Measurements from ENCODE around the gene DUSP22.

DUSP22 gene

DNA sequence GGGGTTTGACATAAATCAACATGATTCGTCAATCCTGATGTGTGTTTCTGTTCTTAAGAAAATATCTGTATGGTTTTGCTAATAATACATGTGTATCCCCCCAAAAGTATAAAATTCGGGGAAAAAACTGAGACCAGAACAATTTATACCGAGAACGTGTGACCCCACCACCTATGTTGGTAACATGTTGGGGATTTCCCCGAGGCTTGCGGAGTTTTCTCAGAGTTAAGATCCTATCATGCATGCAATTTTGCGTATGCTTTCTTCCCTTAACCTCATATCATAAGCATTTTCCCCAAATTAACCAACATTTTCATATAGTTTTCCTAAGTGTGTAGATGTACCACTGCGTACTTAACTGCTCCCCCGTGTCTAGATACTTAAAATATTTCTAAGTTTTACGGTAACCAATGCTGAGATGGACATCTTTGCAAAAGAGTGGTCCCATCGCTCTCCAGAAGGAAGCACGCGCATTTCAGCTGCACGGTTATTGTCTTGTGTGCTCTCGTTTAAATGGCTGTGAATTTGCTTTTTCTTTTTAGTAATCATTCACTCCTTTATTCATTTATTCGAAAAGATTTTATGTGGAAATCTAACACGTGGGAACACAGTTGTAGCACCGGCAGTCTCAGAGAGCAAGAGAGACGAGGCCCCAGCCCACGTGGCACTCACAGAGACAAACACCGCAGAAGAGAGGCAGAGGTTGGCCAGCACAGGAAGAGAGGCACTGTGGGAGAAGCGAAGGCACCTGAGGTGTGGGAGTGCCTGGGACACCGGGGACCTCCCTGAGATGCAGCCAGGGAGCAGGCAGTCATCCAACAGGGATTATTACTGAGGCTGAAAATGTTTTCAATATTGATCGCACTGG is 86.0 kb downstream of the DUSP22 start:
- no peak for DNase-seq (ENCODE audit: low read depth in 3 of 3, low spot score in 1 of 3)

DNA sequence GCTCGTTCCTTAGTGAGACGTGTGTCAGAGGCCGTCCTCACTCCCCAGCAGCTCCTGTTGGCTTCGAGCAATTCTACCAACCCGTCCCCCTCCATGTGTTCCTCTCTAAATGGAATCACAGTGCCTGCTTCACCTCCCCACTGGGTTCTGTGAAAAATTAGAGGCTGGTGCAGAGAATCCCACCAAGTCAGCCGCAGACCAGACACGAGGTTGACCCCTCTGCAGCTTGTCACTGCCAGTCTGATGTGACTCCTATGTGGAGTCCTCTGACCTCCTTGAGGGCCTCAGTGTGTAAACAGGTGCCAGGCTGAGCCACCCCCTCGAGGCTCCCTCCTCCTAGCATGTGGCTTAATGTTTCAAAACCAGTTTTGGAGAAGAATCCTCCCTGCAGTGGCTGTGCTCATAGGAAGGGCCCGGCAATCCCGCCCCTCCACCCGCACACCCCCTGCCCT is 86.7 kb downstream of the DUSP22 start:
- no peak for DNase-seq (ENCODE audit: low read depth in 3 of 3, low spot score in 1 of 3)

DNA sequence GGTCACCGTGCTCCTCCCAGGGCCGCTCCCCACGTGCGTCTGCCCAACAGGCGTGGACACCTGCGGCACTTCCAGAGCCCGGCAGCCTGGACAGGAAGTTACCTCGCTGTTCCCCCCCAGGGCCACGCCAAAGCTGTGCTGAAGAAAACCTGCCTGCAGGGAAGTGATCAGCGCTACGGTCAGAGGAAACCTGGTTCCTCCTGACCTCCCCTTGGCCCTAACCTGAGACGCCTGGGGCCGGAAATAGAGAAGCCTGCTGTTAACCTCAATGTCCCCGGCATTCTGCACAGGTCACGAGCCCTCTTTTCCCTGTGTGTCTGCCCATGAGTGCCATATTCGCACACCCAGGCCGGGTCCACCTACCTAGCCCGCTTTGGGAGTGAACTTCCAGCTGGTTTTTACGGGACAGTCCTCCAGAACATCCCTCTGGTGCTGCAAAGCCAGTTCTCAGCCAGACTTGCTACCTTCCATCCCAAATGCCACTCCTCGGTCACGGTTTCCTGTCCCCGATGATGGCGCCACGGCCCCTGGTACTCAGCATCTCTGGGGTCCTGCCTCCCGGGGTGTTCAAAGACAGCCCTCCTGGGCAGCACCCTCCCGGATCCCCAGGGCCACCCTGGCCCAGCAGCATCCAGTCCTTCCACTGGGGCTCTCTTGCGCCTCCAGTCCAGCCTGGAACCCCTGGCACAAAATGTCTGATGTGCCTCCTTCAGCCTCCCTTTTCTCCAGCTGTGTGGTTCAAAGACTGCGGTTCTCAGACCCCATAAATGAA is 87.3 kb downstream of the DUSP22 start:
- DNase-seq (ENCODE audit: low read depth in 3 of 3, low spot score in 1 of 3), result no peak

DNA sequence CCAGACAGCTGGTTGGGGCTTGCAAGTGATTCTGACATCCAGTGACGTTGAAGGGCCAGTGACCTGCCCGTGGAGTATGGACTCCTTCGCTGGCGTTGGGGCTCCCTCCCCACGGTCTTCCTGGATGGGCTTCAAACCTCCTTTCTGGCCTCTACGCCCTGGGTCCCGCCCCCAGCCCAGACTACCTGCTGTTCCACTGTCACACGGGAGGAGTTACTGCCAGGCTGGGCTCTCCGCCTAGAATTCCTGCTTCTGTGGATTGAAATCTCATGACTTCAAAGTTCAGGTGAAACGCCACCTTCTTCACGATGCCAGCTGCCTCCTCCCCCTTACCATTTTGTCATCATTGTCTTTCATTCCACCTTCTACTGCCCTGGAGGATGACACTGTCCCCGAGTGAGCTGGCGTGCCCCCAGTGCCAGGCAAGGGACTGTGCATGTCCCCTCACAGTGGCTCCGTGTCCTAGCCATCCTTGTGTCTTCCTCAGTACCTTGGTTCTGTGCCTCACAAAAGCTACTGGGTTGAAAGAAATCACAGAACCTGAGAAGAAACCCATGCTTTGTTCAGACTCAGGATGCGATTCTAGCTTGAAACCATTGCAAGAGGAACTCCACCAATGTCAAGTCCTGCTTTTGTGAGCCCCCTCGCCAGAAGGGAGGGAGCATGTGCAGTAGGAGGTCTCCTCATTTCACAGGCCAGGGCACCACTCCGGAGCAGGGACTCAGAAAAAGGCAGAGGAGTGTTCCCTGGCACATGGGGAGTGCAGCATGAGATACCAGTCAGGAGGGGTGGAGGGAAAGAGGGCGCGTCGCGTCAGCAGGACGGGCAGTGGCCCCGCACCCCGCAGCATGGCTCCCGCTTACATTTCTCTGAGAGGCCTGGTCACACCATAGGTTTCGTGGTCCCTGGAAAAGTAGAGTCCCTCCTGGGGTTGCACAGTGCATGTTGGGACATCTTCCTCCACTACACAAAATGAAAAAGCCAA is 88.2 kb downstream of the DUSP22 start:
- no peak for DNase-seq (ENCODE audit: low read depth in 3 of 3, low spot score in 1 of 3)

DNA sequence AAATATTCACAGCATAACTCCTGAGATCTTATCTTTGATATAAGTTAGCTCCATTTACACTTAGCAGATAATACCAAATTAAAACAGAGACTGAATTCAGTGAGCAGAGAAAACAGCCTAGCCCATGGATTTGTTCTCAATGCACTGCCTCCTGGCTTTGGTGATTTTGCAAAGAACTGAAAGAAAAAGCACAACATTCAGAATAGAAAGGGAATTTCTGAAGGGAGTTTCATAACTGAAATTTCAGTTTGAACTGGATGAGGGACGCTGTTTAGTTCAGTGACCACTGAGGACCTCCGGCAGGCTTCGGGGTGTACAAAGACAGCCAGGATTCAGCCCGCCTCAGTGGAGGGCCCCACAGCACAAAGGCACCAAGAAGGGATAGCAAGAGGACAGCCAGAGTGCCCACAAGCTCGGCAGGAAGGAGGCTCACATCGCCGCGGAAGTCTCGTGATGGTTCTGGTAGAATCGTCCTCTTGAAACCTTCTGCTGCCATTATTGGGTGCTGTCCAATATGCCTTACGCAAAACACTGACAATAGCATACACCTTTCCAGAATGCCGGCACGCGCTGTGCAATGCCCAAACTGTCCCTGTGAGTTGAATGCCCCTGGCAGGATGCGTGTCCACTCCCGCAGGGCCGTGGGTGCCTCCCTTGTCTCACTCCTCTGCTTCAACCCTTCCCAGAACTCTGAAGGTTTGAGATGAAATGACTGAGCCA is 89.6 kb downstream of the DUSP22 start:
- DNase-seq (ENCODE audit: low read depth in 3 of 3, low spot score in 1 of 3), result no peak

DNA sequence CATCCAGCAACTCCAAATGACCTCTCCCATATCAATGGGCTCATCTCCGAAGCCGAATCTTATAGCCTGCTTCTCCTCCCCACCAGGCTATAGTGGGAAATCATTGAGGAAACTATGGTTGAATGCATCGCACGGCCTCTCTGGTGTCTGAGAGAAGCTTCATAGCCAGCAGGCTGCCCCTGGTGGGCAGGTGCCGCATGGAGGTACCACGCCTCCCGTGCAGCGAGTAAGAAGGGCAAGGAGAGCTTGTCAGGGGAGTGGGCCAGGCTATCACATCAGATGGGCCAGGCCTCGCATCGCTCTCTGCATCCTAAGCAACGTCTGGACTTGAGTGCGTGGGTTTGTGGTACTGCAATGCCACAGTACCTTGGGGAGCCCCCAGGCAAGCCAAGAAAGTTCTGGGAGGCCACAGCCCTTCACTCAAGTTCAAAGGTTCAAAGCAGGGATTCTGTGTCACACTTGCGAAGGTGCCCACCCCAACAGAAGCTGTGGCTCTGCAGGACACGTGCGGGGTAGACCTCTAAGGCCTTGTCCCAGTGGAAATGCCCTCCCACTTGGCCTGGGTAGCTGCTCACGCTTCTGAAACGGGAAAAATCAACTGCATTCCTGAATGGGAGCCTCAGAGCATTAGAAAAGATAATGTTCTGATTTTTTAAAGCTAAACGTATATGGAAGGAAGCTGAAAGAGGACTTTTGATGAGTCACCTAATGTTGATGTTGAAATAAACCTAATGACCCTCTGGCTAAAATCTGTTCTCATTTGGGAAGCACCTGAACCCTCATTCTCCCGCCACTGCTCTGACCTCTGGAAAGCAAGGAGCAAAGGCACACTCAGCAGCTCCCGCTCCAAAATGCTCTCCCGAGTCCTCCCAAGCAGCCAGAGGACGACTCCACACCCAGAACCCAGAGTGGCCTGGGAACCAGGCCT is 90.9 kb downstream of the DUSP22 start:
- no peak for DNase-seq (ENCODE audit: low read depth in 3 of 3, low spot score in 1 of 3)

DNA sequence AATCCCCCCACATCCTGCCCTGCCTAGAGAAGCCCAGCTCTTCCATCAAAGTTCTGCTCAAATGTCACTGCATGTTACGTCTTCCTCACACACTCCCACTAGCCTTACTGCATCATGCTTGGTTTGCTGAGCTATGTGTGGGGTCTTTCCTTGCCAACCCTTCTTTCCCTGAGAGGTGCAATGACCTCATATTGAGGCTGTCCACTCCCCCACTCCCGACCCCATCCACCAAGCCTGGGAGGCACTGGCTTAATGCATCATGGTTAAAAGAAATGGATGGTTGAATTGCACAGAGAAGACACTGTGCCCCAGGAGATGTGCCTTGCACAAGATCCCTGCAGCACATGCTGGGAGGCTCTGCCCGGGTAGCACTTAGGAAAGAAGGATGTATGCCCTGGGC is 91.6 kb downstream of the DUSP22 start:
- no peak for DNase-seq (ENCODE audit: low read depth in 3 of 3, low spot score in 1 of 3)

DNA sequence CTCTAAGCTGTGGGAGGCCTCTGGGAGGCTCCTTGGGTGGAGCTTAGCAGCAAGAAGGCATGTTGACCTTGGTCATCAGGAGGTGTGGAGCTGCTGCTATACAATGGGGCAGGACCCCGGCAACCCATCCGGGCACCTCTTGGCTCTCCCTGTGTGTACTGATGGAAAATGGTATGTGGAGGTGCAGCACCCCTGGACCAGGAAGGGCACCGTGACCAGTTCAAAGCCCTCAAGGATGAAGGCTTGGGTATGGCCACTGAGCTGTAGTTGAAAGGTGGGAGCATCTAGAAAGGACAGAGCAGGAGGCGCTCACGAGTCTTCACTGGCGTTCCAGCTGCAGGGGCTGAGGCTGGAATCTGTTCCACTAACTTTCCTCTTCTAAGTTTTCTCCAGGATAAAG is 92.6 kb downstream of the DUSP22 start:
- no peak for DNase-seq (ENCODE audit: low read depth in 3 of 3, low spot score in 1 of 3)

DNA sequence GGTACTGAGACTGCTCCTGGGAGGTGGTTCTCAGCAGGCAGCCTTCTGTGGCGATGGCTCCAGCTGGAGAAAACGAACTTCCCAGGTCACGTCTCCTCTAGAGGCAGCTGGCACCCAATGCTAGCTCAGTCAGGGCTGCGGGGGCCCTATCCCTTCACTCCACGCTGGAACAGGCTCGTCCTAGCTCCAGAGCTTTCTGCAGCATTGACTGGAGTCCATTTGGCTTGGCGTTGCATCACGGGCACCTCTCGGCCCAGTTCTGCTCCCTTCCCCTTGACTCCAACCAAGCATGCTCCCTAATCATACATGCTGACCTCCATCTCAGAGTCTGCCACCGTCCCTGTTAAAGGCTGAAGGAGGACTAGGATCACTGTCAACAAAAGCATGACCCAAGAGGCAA is 93.3 kb downstream of the DUSP22 start:
- no peak for DNase-seq (ENCODE audit: low read depth in 3 of 3, low spot score in 1 of 3)

DNA sequence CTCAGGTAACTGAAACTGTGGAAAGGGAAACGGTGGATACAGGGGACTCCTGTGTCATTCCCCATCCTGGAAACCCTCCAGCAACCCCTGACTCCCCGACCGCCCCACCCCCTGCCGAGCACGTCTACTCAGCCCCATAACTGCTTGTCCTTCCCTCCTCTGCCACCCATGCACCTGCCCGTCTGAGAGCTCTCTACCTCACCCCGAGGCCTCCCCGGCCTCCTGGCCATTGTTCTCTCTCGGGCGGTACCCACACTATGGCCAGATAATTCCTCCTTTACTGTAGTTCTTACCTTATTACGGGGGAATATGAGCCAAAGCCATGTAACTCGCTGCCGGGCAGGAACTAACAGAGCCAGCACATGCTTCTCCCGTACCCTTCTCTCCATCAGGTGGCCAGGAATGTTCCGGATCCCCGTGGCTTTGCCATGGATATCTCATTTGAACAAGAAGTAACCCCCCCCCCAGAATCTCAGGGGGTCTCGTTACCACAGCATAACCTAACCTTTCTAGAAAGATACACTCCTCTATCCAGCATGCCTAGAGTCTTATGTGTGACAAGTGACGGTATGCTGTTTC is 94.5 kb downstream of the DUSP22 start:
- no peak for DNase-seq (ENCODE audit: low read depth in 3 of 3, low spot score in 1 of 3)

DNA sequence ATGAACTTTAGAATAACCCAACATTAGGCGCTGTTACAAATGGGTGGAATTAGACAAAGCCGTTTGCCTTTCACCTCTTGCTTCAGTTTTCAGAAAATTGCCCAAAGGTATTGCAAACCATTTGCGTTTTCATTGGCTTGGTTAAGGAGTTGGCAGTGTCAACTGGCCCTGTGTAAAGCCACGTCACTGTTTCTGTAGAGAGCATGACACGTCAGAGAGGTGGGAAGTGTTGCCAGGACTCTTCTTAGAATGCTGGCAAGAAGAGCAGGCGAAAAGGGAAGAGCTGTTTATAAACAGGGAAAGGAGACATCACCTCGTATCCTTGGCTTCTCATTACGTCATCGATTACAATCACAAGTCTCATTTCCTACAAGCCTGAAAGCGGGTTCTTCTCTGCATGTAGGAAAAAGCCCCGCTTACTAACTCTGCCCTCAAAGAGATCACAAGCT is 95.0 kb downstream of the DUSP22 start:
- no peak for DNase-seq (ENCODE audit: low read depth in 3 of 3, low spot score in 1 of 3)

DNA sequence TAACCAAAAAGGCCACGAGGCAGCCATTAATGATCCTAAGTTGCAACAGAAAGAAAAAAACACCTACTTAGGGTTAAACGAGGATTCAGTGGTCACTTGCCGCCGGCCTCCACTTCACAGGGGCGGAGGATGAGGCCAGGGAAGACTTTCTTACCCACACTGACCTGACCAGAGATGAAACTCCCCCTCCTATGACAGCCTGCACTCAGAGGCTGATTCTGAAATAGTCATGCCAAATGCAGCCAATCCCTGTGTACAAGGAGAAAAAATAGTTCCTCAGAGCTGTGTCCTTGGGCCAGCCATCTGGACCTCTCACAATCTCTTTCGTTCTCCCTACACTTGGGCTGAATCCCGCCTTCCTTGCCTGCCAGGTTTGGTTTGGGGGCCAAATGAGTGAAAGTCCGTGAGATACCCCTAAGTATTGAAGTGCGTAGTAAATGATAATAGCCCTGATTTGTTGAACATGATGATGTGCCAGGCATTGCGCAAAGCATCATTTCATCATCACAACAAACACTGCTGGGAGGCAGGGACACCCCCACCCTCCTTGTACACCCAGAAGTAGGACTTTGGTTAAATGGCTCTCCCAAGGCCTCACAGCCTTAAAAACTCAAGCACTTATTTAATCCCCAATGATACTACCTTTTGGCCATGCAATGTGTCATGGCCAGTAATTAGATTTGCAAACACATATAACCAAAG is 96.1 kb downstream of the DUSP22 start:
- no peak for DNase-seq (ENCODE audit: low read depth in 3 of 3, low spot score in 1 of 3)

DNA sequence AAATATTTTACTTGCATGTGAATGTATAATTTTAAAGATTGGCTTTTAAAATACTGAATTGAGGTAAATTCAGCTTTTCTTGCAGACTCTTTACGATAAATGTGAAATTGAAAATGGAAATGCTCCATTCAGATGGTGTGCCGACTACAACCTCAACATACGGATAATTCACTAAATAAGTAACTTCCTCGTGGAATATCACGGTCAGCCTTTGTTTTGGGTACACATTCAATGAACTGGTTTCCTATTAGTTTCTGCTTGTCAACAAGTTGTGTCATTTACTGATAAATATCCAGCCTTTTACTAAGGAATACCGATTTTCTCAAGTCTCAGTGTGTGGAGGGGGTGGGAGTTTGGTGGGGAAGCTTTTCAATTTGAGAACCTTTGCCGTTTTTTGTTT is 96.9 kb downstream of the DUSP22 start:
- no peak for DNase-seq (ENCODE audit: low read depth in 3 of 3, low spot score in 1 of 3)

DNA sequence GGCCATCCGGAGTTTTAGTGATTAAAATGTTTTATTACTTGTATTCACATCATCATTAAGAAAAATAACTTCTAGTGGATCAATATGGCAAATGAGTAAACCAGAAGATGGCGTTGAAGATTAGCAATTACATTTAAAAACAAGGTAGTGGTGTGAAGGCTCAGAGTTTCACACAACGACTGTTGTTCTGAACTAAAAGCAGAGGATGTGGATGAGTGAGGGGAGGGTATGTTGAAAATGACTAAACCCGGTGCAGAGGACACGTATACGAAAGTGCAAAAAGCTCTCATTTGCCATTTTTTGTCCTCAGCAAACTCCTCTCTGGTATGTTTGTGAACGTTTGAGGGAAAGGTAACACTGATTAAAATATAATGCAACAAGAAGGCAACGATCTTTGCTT is 97.3 kb downstream of the DUSP22 start:
- DNase-seq (ENCODE audit: low read depth in 3 of 3, low spot score in 1 of 3), result no peak

DNA sequence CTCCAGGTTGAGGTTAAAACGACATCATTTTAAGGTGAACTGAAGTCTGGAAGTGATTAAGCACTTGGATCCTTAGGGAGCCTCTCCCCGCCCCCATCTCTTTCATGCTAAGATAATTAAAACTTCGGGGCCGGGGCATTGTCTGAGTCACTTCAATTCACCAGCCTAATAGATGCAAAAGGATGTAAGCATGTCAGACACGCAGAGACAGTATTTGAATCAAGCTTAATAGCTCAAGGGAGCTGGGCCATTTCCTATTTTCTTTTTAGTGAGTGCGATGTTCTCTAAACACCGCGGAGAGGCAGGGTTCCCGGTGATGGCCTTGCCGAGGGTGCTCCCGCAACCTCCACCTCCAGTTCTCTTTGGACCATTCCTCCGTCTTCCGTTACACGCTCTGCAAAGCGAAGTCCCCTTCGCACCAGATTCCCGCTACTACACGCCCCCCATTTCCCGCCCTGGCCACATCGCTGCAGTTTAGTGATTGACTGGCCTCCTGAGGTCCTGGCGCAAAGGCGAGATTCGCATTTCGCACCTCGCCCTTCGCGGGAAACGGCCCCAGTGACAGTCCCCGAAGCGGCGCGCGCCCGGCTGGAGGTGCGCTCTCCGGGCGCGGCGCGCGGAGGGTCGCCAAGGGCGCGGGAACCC is 98.7 kb downstream of the DUSP22 start:
- DNase-seq (ENCODE audit: low read depth in 3 of 3, low spot score in 1 of 3), result no peak

DNA sequence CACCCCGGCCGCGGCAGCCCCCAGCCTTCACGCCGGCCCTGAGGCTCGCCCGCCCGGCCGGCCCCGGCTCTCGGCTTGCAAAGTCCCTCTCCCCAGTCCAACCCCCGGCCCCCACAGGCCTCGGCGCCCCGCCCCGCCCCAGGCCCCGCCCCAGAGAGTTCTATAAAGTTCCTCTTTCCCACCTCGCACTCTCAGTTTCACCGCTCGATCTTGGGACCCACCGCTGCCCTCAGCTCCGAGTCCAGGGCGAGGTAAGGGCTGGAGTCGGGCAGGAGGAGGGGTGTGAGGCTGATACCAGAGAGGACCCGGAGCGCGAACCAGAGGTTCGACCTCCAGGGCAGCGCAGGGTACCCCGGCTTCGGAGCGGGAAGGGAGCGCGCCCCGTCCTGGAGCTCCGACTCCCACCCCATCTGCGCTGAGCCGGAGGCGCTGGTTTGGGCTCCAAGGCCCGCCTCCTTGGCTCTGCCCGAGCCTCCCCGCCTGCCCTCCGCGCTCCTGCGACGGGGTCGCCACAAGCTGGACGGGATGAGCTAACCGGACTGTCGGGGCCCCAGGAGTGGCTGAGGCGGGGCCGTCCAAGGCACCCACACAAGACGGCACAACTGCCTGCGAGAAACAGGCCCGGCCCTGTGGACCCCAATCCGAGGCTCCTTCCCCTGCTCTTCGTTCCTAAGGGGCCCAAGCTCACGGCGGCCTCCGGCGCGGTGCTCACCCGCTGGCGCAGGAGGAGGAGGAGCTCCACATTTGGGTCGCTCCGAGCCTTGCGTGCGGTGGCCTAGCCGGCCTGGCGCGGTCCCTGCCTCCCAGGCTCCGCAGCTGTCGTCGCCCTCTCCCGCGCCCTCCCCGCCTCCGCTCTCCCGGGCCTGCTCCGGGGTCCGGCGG is 99.5 kb downstream of the DUSP22 start, which contains the start of gene IRF4:
TSS of gene IRF4 (plus strand) at position 194 of the 882 bp plus-strand sequence. CDS start 1,401 bp downstream, outside the sequence.
- DNase-seq (ENCODE audit: low read depth in 3 of 3, low spot score in 1 of 3), result peak in 2 of 3 donors; percentile 40 to 82

All from stimulated activated CD4-positive, alpha-beta T cell treated with anti-CD3 and anti-CD28 coated beads, TNF-alpha, amount 100 ng/mL, for 1 hour (primary cell).